ENCODE data around the gene POFUT2. TPM values are rescaled to one million over a fixed set of nuclear protein-coding genes. Genes with fewer than 3 reads are reported as not detected.

Gene POFUT2
- total RNA-seq, 4 donors from 2014 or later: 17.5 to 48.9 (median 19.8) TPM

- ATAC-seq (ENCODE audit: low FRiP score) (no peak), DNase-seq (ENCODE audit: low spot score) (no peak)
- TF ChIP-seq CTCF (IDR thresholded peaks at IDR 0.05): no peak
Measured at GRCh38 chr21:45291613-45292398, 4.1 kb upstream of the POFUT2 start.

- TF ChIP-seq CTCF (IDR thresholded peaks at IDR 0.05): no peak
- DNase-seq (ENCODE audit: low spot score) (no peak), ATAC-seq (ENCODE audit: low FRiP score) (no peak)
Measured at GRCh38 chr21:45290948-45291612, 3.4 kb upstream of the POFUT2 start.

- no peak for TF ChIP-seq CTCF (IDR thresholded peaks at IDR 0.05)
- ATAC-seq (ENCODE audit: low FRiP score) (no peak), DNase-seq (ENCODE audit: low spot score) (no peak)
Measured at GRCh38 chr21:45289655-45290515, 2.2 kb upstream of the POFUT2 start.

- ATAC-seq (ENCODE audit: low FRiP score): no peak
- no peak for DNase-seq (ENCODE audit: low spot score)
- no peak for TF ChIP-seq CTCF (IDR thresholded peaks at IDR 0.05)
Measured at GRCh38 chr21:45289134-45289533, 1.4 kb upstream of the POFUT2 start.

GRCh38 chr21:45288441-45288841 is 746 bp upstream of the POFUT2 start:
- ATAC-seq (ENCODE audit: low FRiP score) (no peak), DNase-seq (ENCODE audit: low spot score) (no peak)
- TF ChIP-seq CTCF (IDR thresholded peaks at IDR 0.05): no peak

- ATAC-seq (ENCODE audit: low FRiP score): no peak
- no peak for DNase-seq (ENCODE audit: low spot score)
- no peak for TF ChIP-seq CTCF (IDR thresholded peaks at IDR 0.05)
Measured at GRCh38 chr21:45286671-45287437, 841 bp downstream of the POFUT2 start.
